Measurements from ENCODE around the gene MAP2K2. TPM values are rescaled to one million over a fixed set of nuclear protein-coding genes. Genes with fewer than 3 reads are reported as not detected.

The MAP2K2 gene
- polyA plus RNA-seq, 4 donors: 102 to 139 (median 104) TPM

DNA sequence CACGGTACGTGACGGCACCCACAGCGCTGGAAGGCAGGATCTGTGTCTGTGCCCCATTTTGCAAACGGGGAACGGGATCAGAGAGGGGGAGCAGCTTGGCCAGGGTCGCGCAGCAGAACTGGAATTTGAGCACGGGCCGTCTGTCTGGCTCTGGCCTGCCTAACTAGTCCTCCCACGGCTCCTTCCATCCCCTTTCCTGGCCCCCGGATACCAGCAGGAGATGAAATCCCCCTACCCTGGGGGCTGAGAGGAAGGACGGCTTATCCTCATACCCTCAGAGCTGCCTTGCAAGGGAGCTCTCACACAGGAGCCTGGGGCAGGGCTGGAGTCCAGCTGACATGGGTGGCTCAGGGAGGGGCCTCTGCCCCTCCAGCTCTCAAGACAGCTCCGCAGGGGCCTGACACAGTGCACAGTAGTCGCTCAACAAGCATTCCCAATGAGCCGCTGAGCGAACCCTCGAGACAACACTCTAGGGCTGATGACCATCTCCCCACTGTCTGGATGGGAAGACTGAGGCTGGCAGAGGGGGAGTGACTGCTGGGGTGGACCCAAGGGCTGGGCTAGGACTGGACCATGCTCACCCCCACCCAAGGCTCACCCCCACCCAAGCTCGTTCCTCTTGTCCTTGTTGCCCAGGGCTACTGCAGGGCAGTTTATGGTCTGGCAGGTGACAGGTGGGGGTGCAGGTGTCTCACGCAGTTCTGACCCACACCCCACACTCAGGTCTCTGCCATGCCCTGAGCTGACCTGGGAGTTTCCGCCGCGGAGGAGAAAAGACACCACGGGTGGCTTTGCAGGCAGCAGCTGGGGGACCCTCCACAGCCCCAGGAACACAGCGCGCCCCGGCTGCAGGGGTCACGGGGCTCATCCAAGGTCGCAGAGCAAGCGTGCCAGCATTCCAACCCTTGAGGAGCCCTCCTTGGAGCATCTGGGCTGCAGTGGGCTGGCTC lies 61.2 kb downstream of the MAP2K2 start:
- no peak for DNase-seq (ENCODE audit: low read depth in 4 of 4, low spot score in 3 of 4)

DNA sequence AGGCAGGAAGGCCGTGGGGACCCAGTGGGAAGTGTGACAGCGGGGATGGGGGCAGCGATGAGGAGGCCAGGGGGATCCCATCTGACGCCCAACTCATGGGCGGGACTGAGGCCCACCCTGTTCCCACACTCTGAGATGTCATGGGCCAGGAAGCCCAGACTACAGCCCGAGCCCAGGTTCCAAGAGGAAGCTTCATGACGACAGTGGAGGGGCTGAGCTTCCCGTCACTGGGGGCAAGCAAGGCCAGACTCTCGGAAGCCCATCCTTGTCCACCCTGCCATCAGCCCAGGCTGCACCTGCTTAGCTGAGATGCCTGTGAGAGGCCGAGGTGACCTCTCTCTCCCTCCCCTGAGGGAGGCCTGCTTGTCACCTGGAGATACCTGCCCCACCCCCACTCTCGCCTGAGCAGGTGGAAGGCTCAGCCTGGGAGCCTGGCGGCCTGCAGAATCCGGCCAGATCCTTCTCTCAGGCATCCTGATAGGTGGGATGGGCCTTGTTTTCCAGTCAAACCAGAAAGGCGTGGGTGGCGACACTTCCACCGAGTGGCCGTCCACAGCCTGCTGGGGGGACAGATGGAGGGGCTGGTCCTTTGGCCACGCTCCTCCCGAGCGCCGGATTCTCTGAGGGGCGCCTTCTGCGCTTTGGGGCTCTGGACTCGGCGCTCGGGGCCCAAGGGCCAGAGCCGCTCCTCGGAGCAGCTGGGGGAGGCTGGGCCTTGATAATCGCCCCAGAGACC lies 62.1 kb downstream of the MAP2K2 start:
- no peak for DNase-seq (ENCODE audit: low read depth in 4 of 4, low spot score in 3 of 4)

DNA sequence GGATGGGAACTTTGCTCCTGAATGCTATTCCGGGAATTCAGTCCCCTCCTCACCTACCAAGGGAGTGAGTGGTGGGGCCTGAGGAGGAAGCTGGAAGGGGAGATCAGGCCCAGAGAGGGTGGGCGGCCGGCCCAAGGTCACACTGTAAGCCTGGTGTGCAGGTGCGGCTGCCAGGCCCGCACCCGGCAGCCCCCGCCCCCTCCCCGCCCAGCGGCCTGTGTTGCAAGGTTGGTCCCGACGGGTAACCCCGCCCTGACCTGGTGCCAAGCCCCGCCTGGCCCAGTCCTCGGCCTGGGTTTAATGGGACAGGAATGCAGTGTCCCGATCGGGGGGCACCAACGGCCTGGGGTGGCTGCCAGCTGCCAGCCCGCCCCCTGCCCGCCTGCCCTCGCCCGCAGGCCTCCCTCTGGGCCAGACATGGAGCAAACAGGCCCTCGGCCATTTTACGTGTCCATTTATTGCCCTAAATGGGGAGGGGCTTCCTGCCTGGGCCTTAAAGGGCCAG lies 62.7 kb downstream of the MAP2K2 start:
- DNase-seq (ENCODE audit: low read depth in 4 of 4, low spot score in 3 of 4): no peak

DNA sequence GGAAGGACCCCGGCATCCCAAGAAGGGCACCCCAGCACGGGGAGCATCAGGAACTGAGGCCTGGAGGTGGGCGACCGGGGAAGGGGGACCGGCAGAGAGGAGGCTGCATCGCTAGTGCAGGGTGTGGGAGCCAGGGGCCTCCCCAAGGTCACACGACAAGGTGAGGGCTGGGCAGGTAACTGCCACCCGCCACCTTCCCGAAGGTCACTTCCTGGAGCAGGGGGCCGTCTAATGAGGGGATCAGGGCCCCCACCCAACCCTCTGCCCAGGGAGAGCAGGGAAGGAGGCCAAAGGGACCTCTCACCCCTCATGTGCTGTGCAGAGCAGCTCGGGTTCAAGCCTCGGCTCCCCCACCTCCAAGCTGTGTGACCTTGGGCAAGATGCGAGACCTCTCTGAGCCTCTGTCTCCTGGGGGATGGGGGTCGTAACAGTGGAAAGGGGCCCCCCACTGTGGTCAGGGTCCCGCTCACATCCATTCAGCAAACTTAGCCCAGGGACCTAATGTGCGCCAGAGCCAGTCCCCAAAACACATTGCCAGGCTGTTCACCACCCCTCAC lies 63.2 kb downstream of the MAP2K2 start:
- DNase-seq (ENCODE audit: low read depth in 4 of 4, low spot score in 3 of 4): no peak

DNA sequence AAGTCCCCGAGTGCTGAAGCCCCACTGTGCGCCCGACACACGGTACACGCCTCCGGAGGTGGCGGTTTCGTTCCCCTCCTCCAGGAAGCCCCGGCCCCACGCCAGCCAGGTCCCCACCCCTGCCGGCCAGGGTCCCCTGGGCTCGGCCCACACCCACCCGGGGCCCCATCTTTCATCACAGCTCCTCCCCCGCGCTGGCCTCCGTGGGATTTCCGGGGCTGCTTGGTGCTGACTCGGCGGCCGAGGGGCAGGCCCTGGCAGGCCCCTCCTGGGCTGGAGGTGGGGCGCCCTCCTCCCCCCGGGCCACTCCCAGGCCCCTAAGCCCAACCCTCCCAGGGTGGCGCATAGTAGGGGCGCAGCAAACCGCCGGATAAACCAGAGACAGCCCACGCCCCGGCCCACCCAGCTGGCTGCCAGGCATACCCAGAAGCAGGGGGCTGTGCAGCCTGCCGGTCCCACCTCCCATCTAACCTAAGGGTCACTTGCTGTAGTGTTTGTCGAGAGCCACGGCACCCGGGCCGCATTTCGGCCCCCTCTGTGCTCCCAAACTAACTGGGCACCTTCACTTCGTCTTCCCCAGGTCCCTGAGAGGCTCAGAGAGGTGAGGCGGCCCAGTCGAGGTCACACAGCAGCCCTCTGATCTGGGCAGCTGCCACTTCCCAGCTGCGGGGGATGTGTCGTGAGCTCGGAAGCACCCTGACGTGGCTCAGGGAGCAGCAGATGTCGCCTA lies 63.9 kb downstream of the MAP2K2 start:
- no peak for DNase-seq (ENCODE audit: low read depth in 4 of 4, low spot score in 3 of 4)

DNA sequence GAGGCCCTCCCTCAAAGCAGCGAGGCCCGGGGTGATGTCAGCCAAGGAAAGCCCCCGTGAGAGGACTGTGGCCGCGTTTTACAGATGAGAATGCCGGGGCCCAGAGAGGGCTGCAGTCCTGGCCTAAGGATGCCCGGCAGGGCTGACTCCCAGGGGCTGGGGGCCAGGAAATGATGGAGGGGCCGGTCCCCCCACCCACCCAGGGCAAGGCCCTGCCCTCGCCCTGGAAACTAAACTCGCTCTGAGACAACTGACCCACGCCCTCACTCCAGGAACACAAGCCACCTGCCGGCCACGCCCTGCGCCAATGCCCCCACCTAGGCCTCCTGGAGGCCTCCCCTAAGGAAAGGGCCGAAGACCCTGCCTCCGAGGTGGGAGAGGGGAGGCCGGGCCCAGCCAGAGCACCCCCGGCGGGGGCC lies 64.5 kb downstream of the MAP2K2 start:
- DNase-seq (ENCODE audit: low read depth in 4 of 4, low spot score in 3 of 4): no peak

DNA sequence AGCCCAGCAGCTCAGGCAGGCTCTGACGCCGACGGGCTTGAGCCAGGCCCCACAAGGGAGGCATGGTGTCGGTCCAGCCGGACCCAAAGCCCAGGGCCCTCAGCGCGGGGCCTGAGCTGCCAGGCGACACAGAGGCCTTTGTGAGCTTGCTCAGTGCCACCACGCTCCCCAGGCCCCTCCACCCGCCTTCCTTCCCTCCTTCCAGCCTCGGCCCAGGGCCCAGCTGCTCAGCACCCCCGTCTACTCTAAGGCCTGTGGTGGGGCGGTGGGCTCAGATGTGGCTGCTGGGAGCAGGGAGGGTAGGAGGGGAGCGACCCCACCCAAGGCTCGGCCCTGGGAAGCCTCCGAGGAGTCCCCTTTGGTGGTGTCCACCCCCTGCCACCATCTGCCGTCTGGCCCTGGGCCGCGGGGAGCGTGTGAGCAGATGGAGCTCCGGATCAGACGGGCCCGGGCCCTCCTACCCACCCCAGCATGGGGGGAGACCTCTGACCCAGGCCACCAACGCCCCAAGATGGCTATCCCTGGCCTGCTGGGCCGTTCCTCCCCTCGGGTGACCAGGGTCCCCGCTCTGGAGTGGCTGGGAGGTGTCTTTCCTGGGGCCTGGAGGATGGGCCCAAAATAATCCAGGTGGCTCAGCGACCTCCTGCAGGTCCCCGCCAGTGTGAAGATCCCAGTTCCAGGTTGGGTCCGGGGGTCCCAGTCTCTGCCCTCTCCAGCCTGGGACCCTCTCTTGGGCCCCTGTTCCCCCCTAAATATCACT lies 65.0 kb downstream of the MAP2K2 start:
- DNase-seq (ENCODE audit: low read depth in 4 of 4, low spot score in 3 of 4): no peak

DNA sequence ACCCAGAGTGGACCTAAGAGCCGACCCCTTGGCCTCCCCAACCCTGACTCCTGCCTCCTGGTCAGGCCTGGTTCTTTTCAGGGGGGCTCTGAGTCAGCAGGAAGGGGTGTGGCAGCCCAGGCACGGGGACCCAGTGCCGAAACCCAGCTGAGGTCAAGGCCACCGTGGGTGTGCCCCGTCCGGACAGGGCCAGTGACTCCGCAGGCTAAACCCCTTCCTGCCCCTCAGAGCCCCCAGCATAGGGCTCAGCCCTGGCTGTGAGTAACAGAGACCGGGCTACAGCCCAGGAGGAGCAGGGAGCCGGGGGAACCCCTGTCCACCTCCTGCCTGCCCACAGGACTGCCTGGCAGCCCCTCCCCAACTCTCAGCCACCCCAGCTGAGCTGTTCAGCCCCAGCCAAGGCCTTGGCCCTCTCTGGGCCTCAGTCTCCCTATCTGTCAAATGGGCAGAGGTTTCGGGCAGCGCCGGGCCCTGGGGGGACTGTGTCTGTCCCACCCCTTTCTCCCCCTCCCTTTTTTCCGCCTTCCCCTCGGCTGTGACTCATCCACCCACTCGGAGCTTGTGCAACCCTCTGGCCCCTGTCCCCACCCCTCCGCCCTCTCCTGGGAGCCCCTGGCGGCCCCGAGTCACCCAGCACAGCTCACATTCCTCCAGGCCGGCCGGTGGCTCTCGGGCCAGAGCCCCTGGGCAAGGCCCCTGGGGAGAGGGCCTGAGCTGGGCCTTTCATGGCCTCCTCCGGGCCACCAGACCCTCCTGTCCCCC lies 65.8 kb downstream of the MAP2K2 start:
- no peak for DNase-seq (ENCODE audit: low read depth in 4 of 4, low spot score in 3 of 4)

DNA sequence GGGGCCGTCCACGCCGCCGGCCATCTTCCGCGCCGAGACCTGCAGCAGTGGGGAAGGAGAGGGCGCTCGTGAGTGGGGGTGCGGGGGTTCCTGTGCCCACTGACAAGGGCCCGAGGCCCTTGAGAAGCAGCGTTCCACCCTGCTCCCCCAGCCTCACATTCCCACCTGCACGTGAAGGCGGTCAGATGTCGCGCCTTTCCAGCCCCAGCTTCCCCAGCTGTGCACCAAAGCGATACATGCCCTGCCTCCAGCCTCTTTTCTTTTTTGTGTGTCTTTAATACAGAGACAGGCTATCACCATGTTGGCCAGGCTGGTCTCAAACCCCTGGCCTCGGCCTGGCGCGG lies 68.7 kb downstream of the MAP2K2 start:
- DNase-seq (ENCODE audit: low read depth in 4 of 4, low spot score in 3 of 4): no peak

DNA sequence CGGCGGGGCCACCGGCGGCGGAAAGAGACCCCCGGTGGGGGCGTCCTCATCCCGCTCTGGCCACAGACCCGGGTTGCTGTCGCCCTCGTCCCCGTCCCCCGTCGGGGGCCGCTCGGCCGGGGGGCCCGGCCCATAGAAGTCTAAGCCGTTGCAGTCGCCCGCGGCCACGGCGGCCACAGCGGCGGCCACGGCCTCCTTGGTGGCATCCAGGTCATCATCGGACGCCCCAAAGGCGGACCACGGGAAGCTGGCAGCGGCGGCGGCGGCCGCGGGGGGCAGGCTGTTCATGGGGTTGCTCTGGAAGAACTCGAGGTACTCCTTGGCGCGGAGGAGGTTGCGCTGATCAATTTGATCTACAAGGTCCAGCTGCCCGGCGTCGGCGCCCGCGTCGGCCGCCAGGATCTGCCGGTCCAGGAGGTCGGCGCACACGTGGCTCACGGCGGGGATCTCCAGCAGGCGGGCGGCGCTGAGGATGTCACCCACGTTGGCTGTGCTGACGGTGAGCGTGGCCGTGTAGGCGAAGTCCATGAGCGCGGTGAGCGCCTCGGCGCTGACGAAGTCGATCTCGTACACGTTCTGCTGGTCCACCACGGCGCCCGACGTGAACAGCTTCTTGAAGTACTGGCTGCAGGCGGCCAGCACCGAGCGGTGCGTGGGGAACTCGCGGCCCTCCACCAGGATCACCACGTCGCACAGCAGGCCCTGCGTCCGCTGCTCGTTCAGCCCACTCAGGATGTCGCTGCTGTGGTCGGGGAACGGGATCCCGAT lies 69.3 kb downstream of the MAP2K2 start:
- DNase-seq (ENCODE audit: low read depth in 4 of 4, low spot score in 3 of 4): no peak

DNA sequence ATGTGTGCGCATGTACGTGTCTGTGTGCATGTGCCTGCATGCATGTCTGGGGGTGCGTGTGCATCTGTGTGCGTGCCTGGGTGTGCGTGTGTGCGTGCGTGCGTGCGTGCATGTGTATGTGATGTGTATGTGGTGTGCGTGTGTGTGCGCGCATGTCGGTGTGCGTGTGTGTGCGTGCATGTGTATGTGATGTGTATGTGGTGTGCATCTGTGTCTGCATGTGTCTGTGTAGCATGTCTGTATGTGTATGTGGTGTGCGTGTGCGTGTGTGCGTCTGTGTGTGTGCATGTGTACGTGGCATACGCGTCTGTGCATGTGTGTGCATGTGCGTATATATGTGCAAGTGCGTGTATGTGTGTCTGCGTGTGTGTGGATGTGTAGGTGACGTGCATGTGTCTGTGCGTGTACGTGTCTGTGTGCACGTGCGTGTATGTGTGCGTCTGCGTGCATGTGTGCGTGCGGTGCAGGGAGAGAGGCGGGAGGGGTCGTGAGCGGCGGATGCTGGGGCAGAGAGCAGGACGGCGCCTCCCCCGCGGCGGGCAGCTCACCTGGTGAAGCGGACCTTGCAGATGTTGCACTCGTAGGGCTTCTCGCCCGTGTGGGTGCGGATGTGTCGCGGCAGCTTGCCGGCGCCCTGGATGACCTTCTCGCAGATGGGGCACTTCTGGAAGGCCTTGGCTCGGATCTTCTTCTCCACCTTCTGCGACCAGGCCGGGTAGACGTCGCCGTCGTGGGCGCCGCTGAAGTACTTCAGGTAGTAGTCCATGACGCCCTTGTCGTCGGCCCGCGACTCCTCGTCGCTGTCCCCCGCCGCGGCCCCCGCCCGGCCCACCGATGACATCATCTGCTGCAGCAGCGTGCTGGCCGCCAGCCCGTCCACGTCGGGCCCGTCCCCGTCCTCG lies 70.2 kb downstream of the MAP2K2 start:
- no peak for DNase-seq (ENCODE audit: low read depth in 4 of 4, low spot score in 3 of 4)

DNA sequence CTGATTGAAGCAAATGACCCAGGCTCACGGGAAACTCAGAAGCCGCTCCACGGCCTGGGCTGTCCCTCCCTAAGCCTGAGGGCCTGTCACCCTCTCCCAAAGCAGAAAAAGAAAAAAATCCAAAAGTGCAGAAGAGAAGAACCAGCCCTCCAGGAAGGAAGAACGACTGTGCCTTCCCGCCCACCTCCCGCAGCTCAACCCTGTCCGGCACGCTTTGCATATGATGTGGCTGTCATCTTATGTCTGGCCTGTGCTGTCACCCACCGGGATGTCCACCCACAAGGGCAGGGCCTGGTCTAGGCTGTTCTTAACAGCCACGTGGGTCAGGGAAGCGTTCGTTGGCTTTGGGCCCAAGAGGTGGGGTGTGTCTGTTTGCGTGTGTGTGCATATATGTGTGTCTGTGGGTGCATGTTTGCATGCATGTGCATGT lies 70.9 kb downstream of the MAP2K2 start:
- DNase-seq (ENCODE audit: low read depth in 4 of 4, low spot score in 3 of 4): no peak

DNA sequence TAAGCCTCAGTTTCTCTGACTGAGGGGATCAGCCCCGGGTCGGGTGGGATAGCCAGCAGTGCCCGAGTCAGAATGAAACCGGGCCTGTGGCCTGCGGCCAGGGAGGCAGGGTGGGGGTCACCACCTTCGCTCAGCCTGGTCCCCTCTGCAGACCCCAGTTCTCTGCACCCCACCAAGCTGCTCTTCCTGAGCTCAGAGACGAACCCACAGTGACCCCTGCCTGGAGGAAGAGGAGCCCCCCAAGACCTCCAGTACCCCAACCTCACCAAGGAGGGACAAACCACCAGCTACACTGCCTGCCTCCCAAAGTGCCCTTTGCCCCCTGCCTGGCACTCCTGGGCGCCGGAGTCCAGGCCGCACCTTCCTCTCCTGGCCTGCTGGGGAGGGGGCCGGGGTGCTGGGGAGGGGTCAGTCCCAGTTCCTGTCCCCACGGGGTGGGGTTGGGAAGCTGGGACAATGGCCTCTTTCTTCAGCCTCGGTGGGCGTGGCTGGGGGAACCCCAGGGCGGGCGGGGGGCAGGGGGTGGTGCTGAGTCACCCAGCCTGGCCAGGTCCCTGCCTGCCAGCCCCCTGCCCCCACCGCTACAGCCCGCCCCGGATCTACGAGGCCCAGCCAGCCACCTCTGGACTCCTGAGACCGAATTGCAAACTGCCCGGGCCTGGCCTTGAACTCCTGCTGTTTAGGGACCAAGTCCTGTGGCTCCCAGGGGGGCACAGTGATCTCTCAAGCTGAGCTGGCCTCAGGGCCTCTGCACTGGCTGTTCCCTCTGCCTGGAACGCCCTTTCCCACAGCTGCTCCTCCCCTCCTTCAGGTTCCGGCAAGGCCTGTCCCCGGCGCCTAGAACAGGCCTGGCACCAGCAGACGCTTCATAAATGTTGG lies 71.6 kb downstream of the MAP2K2 start:
- DNase-seq (ENCODE audit: low read depth in 4 of 4, low spot score in 3 of 4): no peak

DNA sequence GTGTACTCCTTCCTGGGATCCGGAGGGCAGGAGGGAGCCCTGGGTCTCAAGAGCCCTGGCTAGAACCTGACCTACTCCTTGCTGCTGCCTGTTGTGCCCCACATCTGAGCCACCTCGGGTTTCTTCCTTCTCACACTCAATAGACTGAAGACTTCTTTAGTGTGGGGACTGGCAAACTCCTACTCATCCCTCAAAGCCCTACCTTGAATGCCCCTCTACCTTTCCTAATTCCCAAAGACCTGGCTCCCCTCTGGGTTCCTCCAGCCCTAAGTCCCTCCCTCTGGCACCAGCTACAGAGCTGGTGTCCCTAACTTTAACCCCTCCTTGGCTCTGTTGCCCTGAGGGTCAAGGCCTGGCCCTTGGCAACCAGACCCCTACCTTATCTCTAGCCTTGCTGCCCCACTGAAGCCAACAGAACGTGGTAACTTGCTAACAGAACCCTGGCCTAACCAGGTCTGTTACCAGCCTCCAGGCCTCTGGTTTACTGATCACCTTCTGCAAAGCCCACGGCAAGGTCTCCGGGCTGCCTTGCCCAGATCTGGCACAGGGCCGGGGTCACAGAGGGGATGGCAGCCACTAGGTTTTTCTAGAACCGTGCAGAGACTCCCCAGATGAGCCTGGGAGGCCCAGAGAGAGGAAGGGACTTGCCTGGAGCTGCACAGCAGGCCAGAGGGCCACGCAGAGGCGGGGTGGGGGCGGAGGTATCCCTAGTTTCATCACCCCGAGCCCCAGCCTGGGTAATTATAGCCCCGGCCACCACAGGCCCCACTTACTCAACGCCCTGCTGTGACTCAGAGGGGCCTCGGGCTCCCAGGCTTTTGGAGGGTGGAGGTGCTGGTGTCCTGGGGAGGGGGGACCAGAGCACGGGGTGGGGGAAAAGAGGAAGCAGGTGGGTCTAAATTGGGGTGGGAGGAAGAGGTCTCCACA lies 72.5 kb downstream of the MAP2K2 start:
- no peak for DNase-seq (ENCODE audit: low read depth in 4 of 4, low spot score in 3 of 4)

DNA sequence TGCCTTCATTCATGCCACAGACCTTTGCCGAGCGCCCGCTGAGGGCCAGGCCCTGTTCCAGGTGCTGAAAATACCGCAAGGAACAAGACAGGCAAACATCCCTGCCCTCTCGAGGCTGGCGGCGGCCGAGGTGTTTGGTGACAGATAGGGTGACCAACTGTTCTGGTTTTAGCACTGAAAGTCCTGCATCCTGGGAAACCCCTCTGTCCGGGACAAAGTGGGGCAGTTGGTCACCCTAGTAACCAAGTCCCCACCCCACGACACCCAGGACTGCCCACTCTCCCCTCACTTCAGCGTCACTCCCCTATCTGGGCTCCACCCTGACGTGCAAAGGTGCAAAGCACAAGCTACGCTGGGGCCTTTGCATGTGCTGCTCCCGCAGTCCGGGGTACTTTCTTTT lies 74.5 kb downstream of the MAP2K2 start:
- DNase-seq (ENCODE audit: low read depth in 4 of 4, low spot score in 3 of 4): no peak

Data from right renal pelvis (tissue), 4 donors.